Activated CD8-positive, alpha-beta T cell treated with anti-CD3 and anti-CD28 coated beads, Interleukin-2, amount 10 ng/mL, durations not matched to agents 7 days and 5 days (primary cell): Measurements from ENCODE around the gene TSPEAR. TPM values are rescaled to one million over a fixed set of nuclear protein-coding genes. Genes with fewer than 3 reads are reported as not detected.

Experiments
- ATAC-seq: fragments of 150-1000 bp; cut with Tn5 transposase; one replicate; pipeline ENCODE4 v1.10.0; 2021; ENCODE audit warnings: moderate library complexity
- CTCF ChIA-PET: fragments of 350-600 bp; sonication (Branson Sonifier 250); formaldehyde crosslinking; loops from one replicate; lab custom pipeline; 2021; ENCODE audit warnings: antibody characterized with exemption; lab: Charles Lee
- POLR2A ChIA-PET: fragments of 350-600 bp; sonication (Branson Sonifier 250); formaldehyde crosslinking; loops from one replicate; lab custom pipeline; 2021; ENCODE audit warnings: antibody characterized with exemption; lab: Charles Lee
- DNase-seq: peaks from one replicate; pipeline ENCODE4 v3.0.0-alpha.2; 2020
- H3K27ac Mint-ChIP-seq: one replicate; pipeline ENCODE4 v1.8.0; 2021; ENCODE audit warnings: mild to moderate bottlenecking, mixed read lengths
- H3K27me3 Mint-ChIP-seq: one replicate; pipeline ENCODE4 v1.8.0; 2021; ENCODE audit warnings: low read depth, mixed read lengths
- H3K36me3 Mint-ChIP-seq: one replicate; pipeline ENCODE4 v1.8.0; 2021; ENCODE audit warnings: low read depth, mixed read lengths
- H3K4me1 Mint-ChIP-seq: one replicate; pipeline ENCODE4 v1.8.0; 2021; ENCODE audit warnings: low read depth, mixed read lengths
- H3K4me3 Mint-ChIP-seq: one replicate; pipeline ENCODE4 v1.8.0; 2021; ENCODE audit warnings: mild to moderate bottlenecking, mixed read lengths
- H3K9me3 Mint-ChIP-seq: one replicate; pipeline ENCODE4 v1.8.0; 2022; ENCODE audit warnings: mixed read lengths; ENCODE audit not compliant: insufficient read depth
- total RNA-seq, 2 experiments: library from RNA; stranded (reverse); gene quantifications; one replicate each; pipeline ENCODE4 v1.2.3, GENCODE V29; 2021

TSPEAR gene
- total RNA-seq, 2 experiments from 2014 or later = not detected

GRCh38 chr21:44449473-44450363, 261.7 kb downstream of the TSPEAR start:
- POLR2A ChIA-PET = no interaction called here
- peaks cover 2% of the 10 kb centered on the region for H3K36me3 Mint-ChIP-seq

GRCh38 chr21:44448651-44449131, 262.7 kb downstream of the TSPEAR start:
- DNase-seq (no peak), ATAC-seq (no peak)
- H3K4me3 Mint-ChIP-seq = no peak overlapping the region
- CTCF ChIA-PET = no interaction called here
- POLR2A ChIA-PET = no interaction called here
- H3K36me3 Mint-ChIP-seq = no peaks in the 10 kb centered on the region
- H3K4me1 Mint-ChIP-seq = no peaks in the 10 kb centered on the region
- H3K27ac Mint-ChIP-seq = no peak overlapping the region
- H3K9me3 Mint-ChIP-seq = no peaks in the 10 kb centered on the region
- H3K27me3 Mint-ChIP-seq = peaks cover 20% of the 10 kb centered on the region

More at GRCh38 chr21:44449473-44450363, 261.7 kb downstream of the TSPEAR start:
- peaks cover 6% of the 10 kb centered on the region for H3K9me3 Mint-ChIP-seq
- H3K27ac Mint-ChIP-seq = no peak overlapping the region
- peaks cover 6% of the 10 kb centered on the region for H3K4me1 Mint-ChIP-seq
- ATAC-seq (no peak), DNase-seq (no peak)
- H3K4me3 Mint-ChIP-seq = no peak overlapping the region
- CTCF ChIA-PET = no interaction called here
- peaks cover 29% of the 10 kb centered on the region for H3K27me3 Mint-ChIP-seq

Other genes with a start within 250 kb of the TSPEAR start
- gene KRTAP10-1, start 171.4 kb downstream of the TSPEAR start, total RNA-seq = not detected
- not detected for gene KRTAP10-2, start 160.1 kb downstream of the TSPEAR start, total RNA-seq
- gene KRTAP10-3, start 152.8 kb downstream of the TSPEAR start, total RNA-seq = not detected
- gene KRTAP10-4, start 137.8 kb downstream of the TSPEAR start, total RNA-seq = not detected
- gene KRTAP10-5, start 131.0 kb downstream of the TSPEAR start, total RNA-seq = not detected
- not detected for gene KRTAP10-6, start 119.1 kb downstream of the TSPEAR start, total RNA-seq
- not detected for gene KRTAP10-7, start 111.0 kb downstream of the TSPEAR start, total RNA-seq
- not detected for gene KRTAP10-8, start 99.5 kb downstream of the TSPEAR start, total RNA-seq
- not detected for gene KRTAP10-9, start 84.5 kb downstream of the TSPEAR start, total RNA-seq
- not detected for gene KRTAP10-10, start 74.2 kb downstream of the TSPEAR start, total RNA-seq
- gene KRTAP10-11, start 65.2 kb downstream of the TSPEAR start, total RNA-seq = not detected
- gene KRTAP12-4, start 56.9 kb downstream of the TSPEAR start, total RNA-seq = not detected
- not detected for gene KRTAP12-3, start 53.6 kb downstream of the TSPEAR start, total RNA-seq
- gene KRTAP12-2, start 44.6 kb downstream of the TSPEAR start, total RNA-seq = not detected
- not detected for gene KRTAP12-1, start 29.4 kb downstream of the TSPEAR start, total RNA-seq
- gene KRTAP10-12, start 14.4 kb downstream of the TSPEAR start, total RNA-seq = not detected
- gene UBE2G2, start 90.2 kb upstream of the TSPEAR start, total RNA-seq = 10 to 100 TPM; 85.5 to 86.0 TPM
- 100 to 1,000 TPM in 1 of 2 experiments, 10 to 100 TPM in 1; 98.8 to 102 TPM for gene SUMO3, start 106.5 kb upstream of the TSPEAR start, total RNA-seq
- 10 to 100 TPM; 54.9 to 55.2 TPM for gene PTTG1IP, start 162.1 kb upstream of the TSPEAR start, total RNA-seq
- 100 to 1,000 TPM; 503 to 530 TPM for gene ITGB2, start 209.3 kb upstream of the TSPEAR start, total RNA-seq
- 10 to 100 TPM; 56.6 to 60.4 TPM for gene SLX9, start 228.5 kb upstream of the TSPEAR start, total RNA-seq